ENCODE results near the gene PRDM12.
"Not testable (repeated sequence)": the region's sequence is repeated elsewhere in the genome, so short reads cannot be mapped to it uniquely, and the experiment has no call there.

PRDM12 gene

GRCh38 chr9:130665431-130666392 is 1.3 kb downstream of the PRDM12 start:
- DNase-seq, result no peak

DNA sequence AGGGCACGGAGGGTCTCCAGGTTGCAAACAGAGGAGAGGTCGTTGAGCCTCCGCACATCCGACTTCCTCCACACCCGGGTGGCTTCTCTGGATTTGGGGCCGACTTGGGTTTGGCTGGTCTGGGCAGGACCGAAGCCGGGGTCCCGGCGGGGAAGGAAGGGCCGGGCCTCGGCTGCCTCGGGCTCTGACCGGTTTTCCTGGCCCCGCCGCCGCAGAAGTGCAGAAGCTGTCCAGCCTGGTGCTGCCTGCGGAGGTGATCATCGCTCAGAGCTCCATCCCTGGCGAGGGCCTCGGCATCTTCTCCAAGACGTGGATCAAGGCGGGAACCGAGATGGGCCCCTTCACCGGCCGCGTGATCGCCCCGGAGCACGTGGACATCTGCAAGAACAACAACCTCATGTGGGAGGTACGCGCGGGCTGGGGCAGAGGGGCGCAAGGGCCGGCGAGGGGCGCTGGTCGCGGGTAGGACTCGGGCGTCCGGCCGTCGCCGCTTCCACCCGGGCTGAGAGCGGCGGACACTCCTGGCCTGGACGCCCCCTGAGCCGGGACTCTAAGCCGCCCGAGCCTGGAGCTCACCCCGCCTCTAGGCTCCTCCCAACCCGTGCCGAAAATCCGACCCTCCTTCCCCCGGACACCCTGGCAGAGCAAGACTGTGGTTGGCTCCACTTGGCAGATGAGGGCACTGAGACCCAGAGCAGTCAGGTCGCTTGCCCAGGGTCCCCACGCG is 2.2 kb downstream of the PRDM12 start:
- DNase-seq, result no peak

DNA sequence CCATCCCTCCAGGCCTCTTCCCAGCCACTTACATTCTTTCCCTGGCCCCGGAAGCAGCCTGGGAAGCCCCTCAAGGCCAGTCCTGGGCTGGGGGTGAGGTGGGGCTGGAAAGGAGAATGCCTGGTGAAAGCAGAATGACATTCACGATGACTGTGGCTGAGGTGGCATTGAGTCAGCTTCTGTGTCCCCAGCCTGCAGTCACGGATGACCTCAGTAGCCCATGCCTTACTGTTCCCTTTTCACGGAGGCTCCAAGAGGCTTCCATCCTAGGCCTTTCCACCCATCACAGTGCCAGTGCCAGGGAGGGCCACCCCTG is 2.7 kb downstream of the PRDM12 start:
- no peak for DNase-seq

- no peak for DNase-seq
These were observed 3.8 kb downstream of the PRDM12 start for GRCh38 chr9:130668196-130668595.

DNA sequence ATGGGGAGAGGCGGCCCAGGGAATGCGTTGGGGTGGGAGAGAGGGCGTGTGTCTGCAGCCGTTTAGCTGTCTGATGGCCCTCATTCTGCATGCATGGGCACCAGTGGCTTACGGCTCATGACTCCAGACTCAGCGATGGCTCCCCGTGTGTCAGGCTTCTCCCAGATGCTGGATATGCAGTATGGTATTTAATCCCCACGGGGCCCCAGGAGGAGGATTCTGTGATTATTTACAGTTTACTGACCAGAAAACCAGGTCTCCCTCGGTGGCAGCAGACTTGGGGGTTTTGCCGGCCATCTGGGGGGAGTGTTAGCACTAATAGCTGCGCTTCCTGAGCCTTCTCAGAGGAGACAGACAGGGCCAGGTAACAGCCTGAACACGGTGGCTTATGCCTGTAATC is 4.3 kb downstream of the PRDM12 start:
- no peak for DNase-seq

- no peak for DNase-seq
These were observed 5.6 kb downstream of the PRDM12 start for GRCh38 chr9:130669965-130670364.

DNA sequence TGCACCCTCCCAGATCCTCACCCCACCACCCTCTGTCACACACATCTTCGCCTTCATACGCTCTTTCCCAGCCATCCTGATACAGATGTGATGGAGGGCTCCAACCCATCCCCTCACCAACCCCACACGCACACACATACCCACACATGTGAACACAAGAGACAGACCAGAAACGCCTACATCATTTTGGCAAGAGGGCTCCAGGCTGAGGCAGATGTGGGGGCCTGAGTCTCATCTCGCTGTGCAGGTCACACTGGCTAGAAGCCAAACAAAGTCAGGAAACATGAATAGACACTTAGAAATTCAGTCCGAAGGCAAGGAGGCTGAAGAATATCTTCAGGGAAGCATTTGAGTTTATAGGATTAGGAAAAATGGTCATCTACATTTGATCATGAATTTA is 6.2 kb downstream of the PRDM12 start:
- DNase-seq, result no peak

DNA sequence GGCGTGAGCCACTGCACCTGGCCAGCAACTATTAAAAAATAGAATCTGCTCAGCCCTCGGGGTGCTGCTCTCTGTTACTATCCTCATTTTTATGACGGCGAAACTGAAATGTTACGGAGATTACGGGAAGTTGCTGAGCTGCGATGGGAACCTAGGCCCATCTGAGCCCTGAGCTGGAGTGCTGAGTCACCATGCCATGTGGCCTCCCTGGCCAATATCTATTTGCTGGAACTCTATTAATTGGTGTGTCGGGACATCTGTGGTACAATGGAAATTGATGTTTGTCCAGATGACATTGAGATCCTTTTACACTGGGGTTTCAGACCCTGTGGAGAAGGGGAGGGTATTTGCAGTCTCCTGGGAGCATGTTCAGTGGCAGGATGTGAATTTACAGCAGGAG is 8.1 kb downstream of the PRDM12 start:
- DNase-seq, result no peak

DNA sequence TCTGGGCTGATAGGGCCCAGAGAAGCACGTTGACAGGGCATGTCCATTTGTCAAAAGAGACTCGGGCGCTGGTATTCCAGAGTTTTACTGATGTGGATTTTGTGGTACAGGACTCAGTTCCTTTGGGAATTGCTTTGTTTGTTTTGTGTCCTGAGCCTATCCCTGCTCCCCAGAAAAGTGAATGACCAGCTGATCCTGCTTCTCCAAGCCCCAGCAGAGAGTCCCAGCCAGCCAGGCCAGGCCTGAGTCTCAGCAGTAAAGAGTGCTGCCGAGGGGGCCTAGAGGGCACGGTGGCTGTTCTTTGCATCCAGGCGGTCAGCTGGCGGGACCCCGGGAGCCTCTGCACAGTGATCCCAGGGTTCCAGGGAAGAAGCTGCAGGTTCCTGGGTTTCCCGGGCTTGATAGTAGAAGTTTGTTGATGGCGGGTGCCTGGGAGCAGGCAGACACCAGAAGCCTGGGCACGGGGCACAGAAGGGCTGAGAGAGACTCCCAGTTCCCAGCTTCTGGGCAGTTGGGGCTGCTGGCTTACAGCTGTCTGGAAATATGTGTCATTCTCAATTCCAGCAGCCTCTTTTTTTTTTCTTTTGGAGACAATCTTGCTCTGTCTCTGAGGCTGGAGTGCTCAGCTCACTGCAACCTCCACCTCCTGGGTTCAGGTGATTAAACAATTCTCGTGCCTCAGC is 8.7 kb downstream of the PRDM12 start:
- no peak for DNase-seq

DNA sequence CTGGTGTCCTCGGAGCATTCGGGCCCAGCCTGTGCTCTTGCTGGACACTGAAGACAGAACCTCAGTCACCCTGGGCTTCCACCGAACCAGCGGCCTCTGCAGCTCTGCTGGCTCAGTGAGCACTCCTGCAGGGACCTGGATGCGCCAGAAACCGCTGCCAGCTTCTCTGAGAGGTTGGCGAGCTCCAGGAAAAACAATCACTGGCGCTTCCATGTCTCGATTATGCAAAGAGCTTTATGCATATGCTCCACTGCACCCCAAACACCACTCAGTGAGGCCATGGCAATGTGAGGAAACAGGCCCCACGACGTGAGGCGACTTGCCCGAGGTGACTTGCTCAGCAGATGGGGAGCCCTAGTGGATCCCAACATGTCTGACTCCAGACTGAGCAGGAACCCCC is 11.0 kb downstream of the PRDM12 start:
- DNase-seq, result no peak

GRCh38 chr9:130677252-130677651 is 12.9 kb downstream of the PRDM12 start:
- DNase-seq, result no peak

- peak; percentile 67 for DNase-seq
These were observed 16.7 kb downstream of the PRDM12 start for GRCh38 chr9:130680836-130681768.

DNA sequence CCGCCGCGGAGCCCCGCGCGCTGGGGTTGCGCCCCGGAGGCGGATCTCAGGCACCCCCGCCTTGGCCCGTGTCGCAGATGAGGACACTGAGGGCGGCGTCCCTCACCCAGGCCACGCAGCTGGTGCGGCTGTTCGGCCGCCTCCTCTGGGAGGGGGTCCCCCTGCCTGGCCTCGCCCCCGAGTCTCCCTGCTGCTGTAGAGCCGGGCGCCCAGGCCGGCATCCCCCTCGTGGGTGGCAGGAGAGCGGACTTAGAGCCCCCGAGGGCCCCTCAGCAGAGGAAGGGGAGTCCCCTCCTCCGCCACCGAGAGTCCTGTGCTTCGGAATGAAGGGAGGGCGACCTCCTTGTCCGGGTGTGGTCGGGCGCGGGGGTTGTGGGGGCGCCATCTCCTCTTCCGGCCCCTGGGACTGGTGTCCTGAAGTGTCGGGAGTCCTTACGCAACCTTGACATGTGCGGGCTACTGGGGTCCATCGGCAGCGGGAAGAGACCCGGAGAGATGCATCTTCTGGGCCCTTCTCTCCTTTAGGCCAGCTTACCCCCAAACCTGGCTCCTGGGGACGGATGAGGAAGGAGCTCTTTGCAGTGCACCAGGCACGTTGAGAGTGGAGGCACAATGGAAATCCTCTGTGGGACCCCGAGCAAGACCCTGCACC is 17.5 kb downstream of the PRDM12 start:
- DNase-seq, result peak; percentile 20

DNA sequence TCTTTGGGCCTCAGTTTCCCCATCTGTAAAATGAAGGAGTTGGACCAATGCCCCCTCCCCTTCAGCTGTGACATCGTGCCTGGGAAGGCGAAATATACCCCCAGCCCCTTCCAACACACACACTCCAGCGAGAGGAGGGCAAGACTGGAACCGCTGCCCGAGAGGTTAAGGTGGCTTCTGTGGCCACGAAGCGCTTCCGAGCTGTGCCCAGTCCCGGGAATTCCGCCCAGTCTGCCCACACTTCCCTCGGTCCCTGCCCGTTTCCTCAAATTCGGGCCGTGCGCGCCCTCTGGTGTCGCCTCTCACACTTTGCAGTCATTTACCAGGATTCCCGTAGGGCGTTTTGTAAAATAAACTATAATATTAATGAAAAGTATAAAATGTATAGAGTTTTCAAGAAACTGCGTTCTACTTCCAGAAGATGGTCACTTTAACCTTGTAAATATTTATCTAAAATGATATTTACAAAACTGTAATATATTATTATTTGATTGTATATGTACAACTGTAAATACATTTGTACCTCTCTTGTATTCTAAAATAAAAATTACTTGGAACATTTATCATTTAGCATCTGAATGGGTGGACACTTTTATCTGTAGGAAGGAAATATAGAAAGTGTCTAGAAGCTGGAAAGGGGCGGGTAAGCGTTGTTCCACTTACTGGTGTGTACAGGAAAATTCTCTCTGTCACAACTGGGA is 18.2 kb downstream of the PRDM12 start:
- peak; percentile 78 for DNase-seq

GRCh38 chr9:130685104-130685503 is 20.7 kb downstream of the PRDM12 start:
- DNase-seq, result no peak

GRCh38 chr9:130685945-130686344 is 21.6 kb downstream of the PRDM12 start:
- DNase-seq, result not testable (repeated sequence)

- no peak for DNase-seq
These were observed 23.2 kb downstream of the PRDM12 start for GRCh38 chr9:130687615-130688014.

DNA sequence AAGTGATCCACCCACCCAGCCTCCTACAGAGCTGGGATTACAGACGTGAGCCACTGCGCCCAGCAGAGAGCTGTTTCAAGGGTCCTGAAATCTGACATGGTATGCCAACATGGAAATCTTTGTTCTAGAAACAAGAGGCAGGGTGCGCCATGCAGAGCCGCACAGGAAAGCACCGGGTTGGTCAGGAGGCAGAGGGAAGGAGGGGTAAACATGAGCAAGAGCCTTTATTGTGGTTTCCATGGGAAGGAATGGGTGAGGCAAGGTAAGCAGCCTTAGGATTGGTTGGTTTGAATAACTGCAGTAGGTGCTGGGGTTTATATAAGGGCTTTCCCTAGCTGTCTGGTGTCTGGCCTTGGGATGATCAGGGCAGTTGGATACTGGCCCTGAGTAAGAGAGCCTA is 23.7 kb downstream of the PRDM12 start:
- no peak for DNase-seq

- no peak for DNase-seq
These were observed 25.2 kb downstream of the PRDM12 start for GRCh38 chr9:130689572-130689936.

- peak; percentile 82 for DNase-seq
These were observed 25.7 kb downstream of the PRDM12 start for GRCh38 chr9:130689937-130690700.

- DNase-seq, result no peak
These were observed 27.9 kb downstream of the PRDM12 start for GRCh38 chr9:130692321-130692720.

All from NCI-H1105 treated with DMSO at 0.1 percent for 48 hours (cell line).